GM18907 (cell line): ENCODE results near the gene CABLES1.

Experiments
- ATAC-seq: cut with Tn5 transposase; IDR thresholded peaks from one replicate; pipeline ENCODE4 v1.9.1; 2021; ENCODE audit warnings: mild to moderate bottlenecking, moderate library complexity; ENCODE audit not compliant: unreplicated experiment

CABLES1 gene

GRCh38 chr18:23238651-23239349 lies 103.5 kb downstream of the CABLES1 start:
- ATAC-seq = no peak

DNA sequence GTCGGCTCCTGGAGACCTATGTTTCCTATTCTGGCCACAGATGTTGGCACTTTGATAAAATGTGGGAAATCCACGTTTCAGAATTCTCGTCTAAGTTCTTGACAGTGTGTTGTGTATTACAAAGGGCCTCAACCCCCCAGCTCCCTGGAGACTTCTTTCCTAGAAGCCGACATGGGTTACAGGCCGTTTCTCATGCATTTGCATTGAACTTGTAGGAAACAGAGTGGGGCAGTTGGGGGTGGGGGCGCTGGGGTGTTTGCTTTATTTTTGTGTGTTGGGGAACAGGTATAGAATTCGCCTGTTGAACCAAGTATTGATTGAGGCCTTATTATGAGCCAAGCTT lies 104.0 kb downstream of the CABLES1 start:
- ATAC-seq = no peak

DNA sequence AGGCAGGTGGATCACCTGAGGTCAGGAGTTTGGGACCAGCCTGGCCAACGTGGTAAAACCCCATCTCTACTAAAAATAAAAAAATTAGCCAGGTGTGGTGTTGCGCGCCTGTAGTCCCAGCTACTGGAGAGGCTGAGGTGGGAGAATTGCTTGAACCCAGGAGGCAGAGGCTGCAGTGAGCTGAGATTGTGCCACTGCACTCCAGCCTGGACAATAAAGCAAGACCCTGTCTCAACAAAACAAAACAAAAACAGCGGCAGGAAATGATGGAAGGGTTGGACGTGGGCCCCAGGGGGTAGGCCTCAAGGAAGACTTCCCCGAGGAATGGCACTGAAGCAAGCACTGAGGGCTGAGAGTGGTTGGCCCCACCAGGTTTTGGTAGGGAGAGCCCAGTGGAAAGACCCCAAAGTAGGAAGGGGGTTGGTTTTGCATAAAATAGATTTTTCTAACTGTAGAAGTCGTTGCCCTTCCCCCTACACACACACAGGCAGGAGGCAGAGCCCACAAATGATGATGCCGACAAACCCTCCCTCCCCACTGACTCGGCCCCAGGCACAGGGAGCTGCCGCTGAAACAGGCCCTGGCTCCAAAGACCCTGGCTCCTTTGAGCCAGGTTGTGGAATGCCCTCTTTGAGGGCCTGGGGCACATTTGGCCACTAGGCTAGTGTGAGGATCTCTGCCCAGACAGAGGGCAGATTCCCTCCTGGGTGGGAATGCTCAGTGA lies 104.8 kb downstream of the CABLES1 start:
- no peak for ATAC-seq

DNA sequence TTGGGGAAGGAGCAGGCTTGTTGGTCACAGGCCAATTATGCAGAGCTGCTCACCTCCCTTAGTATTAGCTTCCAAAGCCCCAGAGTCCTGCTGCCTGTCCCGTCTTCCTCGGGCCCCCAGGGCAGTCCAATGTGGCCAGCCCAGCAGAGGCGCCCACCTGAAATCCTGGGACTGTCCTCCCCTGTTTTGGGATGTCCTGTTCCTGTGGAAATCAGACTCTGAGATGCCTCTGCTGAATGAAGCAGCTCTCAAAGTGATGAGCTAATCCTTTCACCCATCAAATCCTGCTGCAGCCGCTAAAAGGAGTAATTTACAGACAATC lies 105.3 kb downstream of the CABLES1 start:
- ATAC-seq = no peak

DNA sequence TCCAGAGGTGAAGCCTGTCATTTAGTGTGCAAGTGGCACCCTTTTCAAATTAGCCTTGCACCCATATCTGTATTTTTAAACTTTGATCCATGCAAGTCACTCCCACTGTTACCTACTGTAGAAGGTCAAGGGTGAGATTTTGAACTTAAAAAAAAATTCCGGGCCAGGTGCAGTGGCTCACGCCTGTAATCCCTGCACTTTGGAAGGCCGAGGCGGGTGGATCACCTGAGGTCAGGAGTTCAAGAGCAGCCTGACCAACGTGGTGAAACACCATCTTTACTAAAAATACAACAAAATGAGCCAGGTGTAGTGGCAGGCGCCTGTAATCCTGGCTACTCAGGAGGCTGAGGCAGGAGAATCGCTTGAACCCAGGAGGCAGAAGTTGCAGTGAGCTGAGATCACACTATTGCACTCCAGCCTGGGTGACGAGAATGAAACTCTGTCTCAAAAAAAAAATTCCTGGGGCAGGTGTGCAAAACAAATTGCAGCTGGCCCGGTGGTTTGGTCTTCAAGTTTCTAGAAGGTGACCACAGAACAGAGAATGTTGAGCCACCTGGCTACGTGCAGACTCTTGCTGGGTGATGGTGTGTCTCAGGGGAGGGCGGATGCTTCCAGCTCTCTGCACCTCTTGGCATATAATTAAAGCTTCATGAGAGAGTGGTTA lies 106.7 kb downstream of the CABLES1 start:
- peak; percentile 86 for ATAC-seq

DNA sequence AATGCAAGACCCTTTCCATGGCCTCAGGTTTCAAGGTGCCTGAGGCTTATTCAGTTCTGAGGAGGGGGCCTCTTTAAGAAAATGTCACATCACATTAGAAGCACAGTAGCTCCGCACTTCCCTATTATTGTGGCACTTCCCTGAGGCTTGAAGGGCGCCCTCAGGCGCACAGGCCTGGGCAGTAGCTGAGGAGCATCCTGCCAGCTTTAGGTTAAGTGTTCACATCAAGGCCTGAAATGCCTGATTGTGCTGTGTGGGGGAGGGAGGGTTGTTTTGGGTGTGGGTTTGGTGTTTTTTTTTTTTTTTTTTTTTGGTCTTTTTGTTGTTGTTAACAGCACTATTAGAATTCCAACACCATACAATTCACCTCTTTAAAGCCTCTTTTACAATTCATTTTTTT lies 107.9 kb downstream of the CABLES1 start:
- no peak for ATAC-seq

- no peak for ATAC-seq
Measured at GRCh38 chr18:23243816-23244215, 108.5 kb downstream of the CABLES1 start.

DNA sequence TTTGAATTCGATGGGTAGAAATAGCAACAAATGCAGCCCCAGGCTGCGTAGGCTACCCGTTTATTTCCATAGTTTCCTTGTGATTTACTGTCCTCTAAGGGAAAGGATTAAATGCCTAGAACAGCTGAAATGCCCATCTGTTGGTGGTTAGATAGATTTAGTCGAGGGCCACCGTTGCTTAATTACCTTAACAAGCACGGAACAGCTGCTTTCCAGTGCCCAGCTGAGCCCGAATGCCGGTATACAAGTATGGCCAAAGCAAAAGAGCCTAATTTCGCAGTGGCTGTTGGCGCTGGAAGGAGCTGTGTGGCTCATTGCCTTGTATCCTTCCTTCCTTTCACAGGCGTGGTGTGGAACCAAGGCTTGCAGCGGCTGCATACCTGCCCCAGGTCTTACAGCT lies 109.1 kb downstream of the CABLES1 start:
- no peak for ATAC-seq

- ATAC-seq = no peak
Measured at GRCh38 chr18:23245461-23245860, 110.2 kb downstream of the CABLES1 start.

DNA sequence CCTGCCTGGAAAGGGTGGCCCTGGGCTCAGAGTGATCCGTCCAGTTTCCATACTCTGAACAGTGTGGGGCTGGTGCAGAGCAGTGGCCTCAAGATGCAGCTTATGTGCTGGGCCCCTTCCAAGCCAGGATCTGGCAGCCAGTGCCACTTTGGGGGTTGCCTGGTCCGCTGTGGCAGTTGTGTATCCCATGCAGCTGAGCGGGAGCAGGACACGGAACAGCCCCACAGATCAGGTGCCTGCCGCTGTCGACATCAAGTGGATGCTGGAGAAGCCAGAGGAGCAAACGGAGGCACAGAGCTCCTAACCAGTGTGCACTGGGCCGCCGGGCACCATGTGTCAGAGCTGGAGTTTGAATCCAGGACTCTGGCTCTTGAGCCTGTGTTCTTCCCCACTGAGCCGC lies 112.0 kb downstream of the CABLES1 start:
- ATAC-seq = no peak

GRCh38 chr18:23247896-23248295 lies 112.6 kb downstream of the CABLES1 start:
- no peak for ATAC-seq

DNA sequence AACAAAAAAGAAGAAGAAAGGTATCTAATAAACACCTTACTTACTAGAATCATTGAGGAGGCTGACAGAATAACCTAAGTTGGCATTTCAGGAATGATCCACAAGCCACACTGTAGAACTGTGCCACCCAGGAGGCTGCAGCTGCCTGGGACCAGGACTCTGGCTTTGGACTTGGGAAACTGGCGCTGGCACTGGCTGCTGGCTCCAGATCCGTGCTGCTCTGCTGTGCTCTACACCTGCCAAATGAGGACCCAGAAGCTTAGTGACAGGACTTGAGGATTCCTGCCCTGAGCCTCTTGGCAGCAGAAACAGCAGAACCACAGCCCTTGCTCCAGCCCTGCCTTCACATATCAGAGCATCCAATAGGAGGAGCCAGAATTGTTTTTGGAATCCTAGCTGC lies 113.5 kb downstream of the CABLES1 start:
- no peak for ATAC-seq

DNA sequence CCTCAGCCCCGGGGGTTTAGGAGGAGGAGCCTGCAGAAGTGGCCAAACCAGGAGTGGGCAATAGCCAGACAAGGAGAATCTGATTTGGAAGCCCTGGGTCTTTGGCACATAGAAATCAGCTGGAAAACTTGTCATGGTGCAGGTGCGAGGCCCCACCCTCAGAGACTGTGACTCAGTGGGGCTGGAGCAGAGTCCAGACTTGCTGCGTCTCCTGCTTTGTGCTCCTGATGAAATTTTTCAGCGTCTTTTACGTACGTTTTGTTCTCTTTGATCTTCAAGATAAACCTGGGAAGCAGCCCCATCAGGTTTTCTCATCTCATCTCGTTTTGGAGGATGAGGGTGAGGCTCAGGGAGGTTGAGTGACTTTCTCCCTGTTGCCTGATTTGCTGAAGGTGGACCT lies 114.1 kb downstream of the CABLES1 start:
- no peak for ATAC-seq

DNA sequence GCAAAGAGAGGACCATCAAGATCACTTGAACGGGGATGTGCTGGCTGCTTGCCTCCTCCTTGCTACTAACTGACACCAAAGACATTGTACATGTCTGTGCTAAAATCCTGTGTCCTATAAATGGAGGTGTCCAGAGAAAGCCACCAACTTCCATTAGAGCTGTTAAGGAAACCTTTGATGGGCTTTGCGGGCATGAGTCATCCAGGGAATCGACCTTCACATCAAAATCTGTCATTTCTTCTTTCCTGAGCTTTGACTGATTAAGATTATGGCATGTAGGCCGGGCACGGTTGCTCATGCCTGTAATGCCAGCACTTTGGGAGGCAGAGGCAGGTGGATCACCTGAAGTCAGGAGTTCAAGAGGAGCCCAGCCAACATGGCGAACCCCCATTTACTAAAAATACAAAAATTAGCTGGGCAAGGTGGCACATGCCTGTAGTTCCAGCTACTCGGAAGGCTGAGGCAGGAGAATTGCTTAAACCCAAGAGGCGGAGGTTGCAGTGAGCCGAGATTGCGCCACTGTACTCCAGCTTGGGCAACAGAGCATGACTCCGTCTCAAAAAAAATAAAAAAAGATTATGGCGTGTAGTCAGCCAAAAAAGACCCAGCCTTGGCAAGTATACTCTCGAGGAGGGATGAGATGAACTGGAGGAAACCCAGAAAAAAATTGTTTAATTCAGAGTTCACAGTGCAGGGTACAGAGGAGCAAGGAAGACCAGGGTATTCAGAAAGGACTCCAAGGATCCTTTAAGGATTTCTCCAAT lies 115.8 kb downstream of the CABLES1 start:
- no peak for ATAC-seq

GRCh38 chr18:23253630-23254029 lies 118.3 kb downstream of the CABLES1 start:
- no peak for ATAC-seq

- ATAC-seq = no peak
Measured at GRCh38 chr18:23257137-23257536, 121.9 kb downstream of the CABLES1 start.

- ATAC-seq = no peak
Measured at GRCh38 chr18:23257686-23258565, 122.6 kb downstream of the CABLES1 start.

DNA sequence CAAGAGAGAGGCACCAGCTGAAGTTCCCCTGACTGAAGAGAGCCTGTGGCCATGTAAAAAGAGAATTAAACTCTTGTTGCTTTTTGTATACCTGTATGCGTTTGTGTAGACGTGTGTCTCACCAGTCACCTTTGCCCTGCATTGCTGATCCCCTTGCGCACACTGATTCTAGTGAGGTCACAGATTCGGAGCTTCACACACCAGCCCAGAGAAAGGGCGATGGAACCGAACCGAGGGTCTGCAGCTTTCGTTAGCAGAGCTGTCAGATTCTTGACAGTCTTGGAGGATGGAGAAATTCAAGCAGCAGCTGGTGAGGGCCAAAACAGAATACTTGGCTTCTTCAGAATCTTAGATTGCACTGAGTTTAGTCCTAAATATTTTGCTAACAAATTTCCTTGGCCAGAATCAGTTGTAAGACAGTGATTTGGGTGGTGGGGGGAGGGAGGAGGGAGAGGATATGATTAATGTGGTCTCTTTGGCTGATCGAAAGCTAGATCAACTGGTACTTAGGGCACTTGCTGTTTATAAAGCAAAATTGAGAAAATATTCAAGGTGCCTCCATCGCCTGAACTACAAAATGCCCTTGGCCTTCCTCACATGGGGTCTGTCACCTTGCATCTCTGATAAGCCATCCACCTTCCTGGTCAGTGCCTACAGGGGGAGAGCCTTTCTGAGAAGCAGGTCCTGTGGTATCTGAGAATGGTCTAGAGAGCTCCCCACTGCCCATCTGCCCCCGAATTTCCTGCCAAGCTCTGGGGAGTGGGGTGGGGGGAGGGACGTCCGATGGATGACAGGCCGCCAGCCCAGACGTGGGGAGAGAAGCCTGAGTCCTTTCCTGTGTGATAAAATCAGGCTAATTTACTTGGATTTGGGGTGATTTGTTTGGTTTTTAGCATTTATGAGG lies 123.5 kb downstream of the CABLES1 start:
- no peak for ATAC-seq
